ENCODE results near the gene HMX1. TPM values are rescaled to one million over a fixed set of nuclear protein-coding genes. Genes with fewer than 3 reads are reported as not detected.

HMX1 gene
- total RNA-seq, 1 experiment from 2014 or later = not detected

DNA sequence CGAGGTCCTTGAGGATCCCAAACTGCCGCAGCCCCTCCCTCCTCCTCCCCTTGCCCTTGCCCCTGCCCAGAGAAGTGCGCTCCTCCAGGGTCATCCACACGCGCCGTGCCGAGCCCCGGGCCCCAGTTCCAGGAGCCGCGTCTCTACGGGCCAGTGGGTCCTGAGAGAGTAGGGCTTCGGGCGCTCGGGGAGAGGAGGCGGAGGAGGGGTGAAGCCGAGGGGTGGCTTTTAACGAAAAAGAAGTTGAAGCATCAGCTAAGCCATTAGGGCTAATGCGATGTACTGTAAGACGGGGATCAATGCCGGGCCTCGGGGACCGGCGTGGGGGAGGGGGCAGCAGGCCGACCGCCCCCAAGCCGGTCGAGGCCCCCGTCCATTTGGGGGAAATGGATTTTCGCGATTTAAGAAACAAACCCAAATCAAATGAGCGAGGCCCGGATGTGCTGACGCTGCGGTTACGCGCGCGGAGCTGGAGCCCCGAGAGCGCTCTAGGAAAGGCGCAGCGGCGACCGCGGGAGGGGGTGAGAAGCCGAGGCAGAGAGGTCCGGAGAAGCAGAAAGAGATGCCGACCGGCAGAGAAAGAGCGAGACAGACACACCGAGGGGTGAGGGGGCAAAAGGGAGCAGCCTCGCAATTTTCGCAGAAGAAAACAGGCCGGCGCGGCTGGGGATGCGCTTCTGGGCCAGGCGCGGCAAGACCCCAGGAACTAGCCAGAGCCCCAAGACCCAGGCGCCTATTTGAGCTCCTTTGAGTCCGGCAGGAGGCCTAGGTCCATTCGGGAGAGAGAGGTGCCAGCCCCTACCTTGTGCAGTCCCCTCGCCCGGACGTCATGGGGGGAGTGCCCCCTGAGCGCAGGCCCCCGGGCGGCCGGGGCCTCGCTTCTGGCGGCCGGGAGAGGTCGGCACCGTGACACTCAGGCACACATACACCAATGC is 13.6 kb downstream of the HMX1 start:
- no peak for DNase-seq (ENCODE audit: low read depth)

DNA sequence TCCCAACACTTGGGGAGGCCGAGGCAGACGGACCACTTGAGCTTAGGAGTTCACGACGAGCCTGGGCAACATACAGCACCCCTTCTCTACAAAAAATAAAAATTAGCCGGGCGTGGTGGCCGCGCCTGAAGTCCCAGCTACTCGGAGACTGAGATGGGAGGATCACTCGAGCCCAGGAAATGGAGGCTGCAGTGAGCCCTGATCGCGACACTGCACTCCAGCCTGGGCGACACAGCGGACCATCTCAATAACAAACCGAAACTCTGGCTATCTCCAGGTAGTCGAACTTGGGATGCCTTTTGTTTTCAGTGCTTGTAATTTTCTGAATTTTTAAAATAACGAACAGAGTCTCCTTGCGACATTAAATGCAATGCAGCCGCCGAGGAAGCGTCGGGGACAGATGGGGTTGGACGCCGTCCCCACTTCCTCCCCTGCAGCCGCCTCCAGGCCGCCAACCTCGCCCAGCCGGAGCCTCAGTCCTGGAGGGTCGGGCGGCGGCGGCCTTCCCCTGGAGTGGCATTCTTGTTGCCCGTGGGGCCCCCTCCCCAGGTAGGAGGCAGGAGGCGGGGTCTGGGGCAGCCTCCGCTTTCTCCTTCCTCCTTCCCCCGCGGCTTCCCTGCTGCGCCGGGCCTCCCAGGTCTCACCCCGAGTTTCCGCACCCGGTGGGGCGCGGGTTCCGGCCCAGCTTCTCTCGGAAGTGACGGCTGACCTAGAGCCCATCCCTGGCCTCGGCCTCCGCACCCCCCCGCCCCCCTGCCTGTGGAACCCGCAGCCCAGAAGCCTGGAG is 14.6 kb downstream of the HMX1 start:
- DNase-seq (ENCODE audit: low read depth) = no peak

DNA sequence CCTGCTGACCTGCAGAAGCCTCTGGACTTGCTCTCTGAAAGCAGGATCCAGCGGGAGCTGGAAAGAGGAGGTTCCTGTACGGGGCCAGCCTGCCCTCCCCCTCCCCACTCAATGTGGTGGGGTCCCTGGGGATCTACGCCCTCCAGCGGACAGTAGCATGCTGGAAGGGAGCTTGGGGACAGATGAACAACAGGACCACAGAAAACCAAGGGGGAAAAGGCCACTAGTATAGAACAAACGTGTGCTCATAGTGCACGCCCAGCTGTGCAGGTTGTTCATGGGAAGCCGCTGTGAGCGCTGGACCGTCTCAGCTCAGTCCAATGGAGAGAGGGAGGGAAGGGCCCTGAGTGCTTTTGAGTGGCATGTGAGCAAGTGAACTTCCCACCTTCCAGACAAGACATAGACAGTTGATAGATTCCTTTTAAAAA is 15.8 kb downstream of the HMX1 start:
- DNase-seq (ENCODE audit: low read depth) = no peak

DNA sequence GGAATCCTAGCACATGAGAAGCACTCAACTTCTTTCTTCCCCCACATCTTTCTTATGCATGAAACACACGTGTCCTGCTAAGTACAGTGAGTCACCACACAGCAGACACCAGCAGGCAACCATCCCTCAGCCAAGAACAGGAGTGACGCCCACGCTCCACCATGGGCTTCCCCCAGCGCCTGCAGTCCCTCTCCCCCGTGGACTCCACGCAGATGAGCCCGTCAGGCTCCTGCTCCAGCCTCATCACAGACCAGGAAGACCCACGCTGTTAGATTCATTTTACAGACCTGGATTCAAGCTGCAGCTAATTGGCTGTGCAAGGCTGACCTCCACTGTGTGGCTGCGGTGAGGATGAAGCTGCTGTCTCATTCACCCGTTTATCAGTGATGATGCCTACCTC is 16.7 kb downstream of the HMX1 start:
- no peak for DNase-seq (ENCODE audit: low read depth)

DNA sequence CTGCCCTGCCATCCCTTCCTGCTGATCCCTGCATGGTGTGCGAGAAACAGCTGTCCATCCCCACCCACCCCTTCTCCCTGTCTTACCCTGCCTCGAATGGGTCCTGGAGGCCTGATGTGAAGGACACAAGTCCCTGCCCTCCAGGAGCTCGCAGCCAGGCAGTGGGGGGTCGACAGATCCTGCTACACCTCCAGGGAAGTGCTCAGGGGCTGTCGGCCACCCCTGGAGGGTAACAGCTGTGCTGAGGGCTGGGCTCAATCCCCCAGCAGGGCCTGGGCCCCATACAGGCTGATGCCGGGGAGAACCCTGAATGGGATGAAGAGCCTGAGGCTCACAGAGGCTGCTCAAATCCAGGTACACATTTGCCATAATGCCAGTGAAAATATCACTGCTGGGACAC is 17.6 kb downstream of the HMX1 start:
- no peak for DNase-seq (ENCODE audit: low read depth)

DNA sequence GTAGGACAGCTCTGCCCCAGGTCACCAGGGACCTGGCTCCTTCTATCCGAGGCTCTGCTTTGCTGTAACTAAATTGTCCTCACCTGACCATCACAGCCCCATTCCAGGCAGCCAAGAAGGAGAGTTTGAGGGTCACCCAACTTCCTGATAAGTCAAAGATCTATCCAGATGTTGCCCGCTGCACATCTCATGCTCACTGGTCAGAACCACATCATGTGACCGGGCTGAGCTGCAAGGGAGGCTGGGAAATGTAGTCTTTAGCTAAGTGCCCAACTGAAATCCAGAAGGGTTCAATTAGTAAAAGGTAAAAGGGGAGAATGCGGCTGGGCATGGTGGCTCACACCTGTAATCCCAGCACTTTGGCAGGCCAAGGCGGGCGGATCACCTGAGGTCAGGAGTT is 18.4 kb downstream of the HMX1 start:
- no peak for DNase-seq (ENCODE audit: low read depth)

DNA sequence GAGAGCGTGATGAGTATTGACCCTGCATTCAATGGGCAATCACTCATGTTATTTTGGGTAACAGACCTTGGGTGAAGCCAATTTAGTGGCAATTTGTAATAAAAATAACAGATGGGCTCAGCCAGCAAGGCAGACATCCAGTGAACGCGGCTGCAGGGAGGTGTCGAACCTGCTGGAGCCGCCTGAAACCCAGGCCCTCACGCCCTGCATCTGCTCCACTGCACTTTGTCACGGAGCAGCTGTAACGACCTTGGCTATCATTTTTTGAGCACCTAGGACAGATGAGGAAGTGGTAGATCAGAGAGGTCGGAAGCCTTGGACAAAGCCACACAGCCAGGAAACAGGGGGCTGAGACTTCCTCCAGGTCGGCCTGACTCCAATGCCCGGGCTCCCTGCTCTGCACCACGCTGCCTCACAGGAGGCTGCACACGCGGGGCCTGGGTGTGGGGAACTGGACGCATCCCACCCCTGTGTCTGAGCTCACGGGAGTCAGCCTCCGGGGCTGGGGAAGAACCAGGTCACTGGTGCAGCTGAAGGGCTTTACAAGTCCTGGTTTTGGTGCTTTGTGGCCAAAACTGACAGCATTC is 19.4 kb downstream of the HMX1 start:
- DNase-seq (ENCODE audit: low read depth) = no peak

DNA sequence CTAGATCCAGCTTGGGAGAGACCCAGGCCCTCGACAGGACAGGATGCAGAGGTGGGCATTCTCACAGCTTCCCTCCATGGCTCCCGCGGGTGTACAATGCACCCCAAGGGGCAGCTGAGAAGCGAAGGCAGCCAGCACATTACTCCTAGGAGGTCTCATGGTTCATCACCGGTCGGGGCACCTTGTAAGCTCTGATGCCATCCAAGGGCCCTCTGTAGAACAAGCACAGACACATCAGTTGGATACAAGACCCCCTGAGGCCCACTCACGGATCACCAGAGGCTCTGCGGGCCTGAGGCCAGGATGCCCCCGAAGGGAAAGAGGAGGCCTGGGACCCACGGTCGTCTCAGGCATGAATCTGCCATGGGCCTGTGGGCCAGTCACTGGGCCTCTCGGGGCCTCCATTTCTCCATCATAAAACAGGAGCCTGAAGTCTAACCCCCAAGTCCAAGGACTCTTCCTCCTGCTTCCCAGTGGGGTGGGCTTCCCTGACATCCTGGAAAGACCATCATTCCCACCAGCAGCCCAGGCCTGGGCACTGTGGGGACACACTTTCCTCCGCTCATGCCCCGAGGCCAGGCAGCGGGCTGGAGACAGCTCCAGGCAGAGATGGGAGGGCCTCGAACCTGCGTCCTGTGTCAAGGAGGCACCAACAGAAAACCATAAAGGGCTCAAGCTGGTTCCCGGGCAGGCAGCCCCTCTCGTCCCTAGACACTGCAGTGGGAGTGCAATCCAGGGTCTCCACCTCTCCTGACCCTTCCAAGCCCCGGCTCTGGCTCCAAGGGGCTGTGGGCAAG is 20.1 kb downstream of the HMX1 start:
- no peak for DNase-seq (ENCODE audit: low read depth)

DNA sequence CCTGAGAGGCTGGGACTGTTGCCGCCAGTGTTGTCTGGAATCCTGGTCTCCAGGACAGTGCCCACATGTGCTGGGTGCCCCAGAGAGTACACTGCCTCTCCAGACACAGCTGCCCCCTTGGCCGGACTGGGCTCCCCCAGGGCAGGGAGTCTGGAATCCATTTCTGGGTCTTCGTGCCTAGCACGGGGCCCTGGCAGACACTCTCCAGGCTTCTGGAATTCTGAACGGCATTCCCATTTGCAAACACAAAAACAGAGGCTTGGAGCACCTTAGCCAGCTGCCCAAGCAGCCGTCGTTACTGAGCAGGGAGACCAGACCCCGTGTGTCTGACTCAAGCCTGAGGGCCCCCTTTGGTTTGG is 20.8 kb downstream of the HMX1 start:
- no peak for DNase-seq (ENCODE audit: low read depth)

DNA sequence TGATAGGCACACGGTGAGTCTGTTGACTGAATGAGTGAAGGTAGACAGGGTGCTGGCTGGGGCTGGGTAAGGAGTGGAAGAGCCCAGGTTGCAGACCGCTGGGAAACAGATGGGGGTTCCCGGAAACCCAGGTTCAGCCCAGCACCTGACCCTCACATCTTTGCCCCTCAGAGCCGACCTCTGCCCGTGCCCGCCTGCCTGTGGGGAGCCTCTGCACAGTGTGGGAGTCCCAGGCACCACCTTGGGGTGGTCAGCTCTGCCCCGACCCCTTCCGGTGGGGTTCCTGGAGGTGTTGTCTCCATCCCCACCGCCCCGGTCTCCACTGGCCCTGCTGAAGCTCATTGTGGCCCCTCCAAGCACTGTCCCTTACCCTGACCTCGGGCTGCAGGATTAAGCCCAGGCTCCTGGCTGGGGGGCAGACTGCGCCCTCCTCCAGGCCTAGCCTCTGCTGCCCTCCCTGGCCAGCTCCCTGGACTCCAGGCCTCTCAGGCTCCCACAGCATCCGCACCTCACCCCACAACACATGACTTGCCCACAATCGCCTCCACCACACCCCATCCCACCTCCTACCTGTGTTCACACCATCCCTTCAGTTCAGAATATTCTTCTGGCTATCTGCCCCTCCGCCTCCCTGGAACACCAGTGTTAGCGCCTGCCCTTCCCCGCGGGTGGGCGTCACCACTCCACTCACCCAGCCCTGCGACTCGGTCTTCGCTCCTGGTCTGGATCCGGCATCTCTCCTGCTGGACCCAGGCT is 21.4 kb downstream of the HMX1 start:
- DNase-seq (ENCODE audit: low read depth) = no peak

DNA sequence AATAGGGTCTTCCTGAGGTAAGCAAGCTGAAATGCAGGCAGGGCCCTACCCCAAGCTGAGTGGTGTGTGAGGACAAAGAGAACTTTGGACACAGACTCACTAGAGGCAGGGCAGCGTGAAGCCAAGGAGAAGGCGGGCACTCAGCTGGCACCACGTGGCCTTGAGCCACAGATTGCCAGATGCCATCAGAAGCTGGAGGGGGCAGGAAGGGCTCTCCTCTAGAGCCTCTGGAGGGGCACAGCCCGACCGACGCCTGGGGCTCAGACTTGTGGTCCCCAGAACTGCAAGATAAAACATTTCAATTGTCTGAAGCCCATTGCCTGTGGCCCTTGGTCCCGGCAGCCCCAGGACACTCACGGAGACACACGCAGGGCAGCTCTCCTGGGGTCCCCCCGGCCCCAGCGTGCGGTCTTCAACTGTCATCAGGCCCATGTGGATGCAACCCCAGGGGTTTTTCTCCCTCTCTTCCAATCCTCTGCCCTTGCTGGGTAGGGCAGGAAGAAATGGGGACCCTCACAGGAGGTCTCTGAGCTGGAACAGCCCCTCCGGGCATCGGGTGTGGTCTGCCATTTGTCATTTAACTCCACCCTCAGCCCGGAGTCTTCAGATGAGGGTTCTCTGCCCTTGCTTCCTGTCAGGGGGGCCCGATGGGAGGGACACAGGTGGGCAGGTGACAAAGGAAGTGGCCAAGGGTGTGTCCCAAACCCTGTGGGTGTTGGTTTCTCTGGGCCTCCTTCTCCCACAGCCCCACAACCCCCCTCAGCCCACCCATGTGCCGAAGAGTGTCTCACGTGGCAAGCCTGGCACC is 22.2 kb downstream of the HMX1 start:
- no peak for DNase-seq (ENCODE audit: low read depth)

DNA sequence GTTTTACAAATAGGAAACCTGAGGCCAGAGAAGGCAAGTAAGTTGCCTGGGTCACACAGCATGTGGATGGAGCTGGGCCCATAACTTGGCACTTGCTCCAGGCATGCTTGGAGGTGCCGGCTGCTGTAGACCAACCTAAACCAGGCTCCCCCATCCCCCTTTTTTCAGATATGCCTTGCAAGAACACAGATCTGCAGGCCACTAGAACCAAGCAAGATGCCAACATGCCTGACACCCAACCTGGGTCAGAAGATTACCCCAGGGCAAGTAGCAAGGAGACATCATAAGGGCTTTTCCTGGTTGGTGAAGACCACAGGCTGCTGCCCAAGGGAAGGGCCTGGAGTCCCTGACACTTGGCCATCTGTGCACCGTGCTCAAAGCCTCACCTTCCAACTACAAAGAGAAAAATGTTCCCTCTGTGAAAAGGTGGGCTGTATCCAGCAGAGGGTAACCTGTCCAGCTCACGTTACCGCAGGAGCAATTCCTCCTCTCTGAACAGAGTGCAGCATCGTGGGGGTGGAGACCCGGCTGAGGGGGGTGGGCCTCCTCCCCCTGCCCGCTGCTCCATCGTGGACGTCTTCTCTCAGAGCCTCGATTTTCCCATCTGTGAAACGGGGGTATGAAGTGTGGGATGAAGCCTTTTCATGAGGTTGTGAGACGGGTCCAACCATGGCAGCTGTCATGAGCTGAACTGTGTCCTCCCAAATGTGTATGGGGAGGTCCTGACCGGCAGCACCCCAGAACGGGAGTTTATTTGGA is 23.0 kb downstream of the HMX1 start:
- no peak for DNase-seq (ENCODE audit: low read depth)

DNA sequence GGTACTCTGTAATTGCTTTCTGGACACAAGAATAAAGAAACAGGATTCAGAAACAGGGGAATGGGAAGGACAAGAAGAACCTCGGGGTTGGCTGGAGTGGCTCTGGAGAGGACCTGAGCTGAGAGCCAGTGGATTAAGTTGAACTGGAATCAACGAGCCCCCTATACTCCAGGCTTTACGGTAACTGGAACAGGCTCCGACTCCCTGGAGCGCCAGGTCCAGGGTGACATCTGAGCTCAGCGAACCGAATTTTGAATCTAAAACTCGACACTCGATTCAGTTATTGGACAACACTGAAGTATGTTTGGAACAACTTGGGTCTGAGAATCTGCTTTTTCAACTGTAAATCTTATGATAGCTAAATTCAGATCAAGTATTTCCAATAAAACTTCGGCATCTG is 23.9 kb downstream of the HMX1 start:
- no peak for DNase-seq (ENCODE audit: low read depth)

DNA sequence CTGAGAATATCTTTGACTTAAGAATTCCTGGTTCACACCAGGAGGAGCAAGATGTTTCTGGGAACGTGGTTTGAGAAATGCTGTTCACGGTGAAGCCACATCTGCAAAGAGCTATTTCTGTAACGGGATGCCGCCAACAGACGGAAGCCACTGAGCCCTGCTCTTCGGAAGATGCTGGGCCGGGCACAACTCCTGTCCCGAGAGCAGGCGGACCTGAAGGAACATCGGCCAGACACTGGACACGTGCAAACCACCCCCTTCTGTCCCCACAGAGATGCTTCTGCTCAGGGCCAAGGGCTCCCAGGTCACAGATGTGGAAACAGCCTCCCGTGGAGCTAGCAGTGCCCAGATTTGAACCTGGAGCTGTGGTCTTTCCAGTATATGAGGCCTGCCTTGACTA is 24.3 kb downstream of the HMX1 start:
- DNase-seq (ENCODE audit: low read depth) = no peak

DNA sequence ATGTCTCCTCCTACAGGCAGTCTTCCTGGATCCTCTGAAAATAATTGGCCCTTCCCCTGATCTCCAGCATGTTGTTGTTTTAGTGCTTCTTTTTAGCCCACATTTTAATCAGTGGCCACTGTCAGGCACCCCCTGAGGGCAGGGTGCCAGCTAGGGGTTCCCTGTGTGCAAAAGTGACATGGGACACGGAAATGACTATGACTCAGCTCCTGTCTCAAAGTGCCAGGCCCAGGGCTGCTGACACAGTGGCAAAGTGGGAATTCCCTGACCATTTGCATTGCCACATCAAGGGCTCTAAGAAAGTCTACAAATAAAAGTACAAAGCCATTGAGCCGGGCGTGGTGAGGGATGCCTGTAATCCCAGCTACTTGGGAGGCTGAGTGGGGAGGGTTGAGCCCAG is 24.8 kb downstream of the HMX1 start:
- no peak for DNase-seq (ENCODE audit: low read depth)

DNA sequence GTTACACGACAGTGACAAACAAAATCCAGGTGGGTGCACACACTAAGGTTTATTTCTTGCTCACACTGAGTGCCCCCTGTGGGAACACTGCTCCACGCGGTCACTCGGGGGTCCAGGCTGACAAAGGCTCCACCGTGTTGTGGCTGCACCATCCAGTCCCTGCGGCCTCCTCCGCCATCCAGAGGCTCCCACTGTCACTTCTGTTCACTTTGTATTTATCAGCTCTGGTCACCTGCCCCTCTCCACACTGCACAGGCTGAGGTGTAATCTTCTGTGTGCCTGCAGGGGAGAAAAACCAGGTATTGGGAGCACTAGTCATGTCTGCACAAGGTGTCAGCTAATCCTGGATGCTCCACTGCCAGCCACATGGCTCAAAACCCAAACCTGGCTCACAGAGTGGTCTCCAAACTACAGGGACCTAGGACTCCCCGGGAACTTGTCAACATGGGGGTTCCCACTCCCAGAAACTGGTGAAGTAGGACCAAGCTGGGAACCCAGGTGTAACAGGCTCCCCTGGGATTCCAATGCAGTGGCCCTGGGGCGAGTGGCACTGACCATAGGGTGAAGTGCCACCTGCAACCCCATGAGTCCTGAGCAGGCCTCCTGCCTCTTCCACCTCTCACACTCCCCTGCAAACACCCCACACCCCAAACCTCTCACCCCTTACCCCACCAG is 25.5 kb downstream of the HMX1 start:
- no peak for DNase-seq (ENCODE audit: low read depth)

DNA sequence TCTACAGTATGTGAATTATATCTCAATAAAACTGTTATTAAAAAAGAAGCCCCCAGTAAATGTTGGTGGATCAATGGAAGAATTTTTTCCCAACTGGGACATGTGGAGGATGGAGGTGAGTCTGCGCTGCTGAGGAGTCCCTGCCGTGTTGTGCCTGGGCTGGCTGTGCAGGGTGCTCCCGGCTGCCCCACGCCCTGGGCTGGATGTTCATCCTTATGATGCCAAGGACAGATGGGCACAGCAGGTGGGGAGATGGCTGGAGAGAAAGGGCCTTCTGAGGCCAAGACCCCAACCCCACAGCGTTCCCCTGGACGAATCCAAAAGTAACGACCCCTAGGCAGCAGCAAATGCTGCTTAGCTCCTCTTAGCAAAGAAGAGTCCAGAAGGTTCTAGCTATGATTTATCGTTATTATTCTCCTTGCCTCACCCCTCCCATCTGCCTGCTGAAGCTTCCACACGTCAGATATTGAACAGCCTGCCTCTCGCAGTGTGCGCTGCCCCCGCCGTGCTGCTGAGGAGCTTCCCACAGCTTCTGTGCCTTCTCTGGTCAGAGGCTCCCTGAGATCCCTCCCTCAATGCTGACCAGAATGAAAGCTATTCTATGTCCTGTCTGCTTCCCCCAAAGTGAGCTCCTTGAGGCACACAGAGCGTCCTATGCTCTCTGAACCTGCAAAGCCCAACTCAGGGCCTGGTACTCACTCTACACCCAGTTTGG is 26.5 kb downstream of the HMX1 start:
- DNase-seq (ENCODE audit: low read depth) = no peak

DNA sequence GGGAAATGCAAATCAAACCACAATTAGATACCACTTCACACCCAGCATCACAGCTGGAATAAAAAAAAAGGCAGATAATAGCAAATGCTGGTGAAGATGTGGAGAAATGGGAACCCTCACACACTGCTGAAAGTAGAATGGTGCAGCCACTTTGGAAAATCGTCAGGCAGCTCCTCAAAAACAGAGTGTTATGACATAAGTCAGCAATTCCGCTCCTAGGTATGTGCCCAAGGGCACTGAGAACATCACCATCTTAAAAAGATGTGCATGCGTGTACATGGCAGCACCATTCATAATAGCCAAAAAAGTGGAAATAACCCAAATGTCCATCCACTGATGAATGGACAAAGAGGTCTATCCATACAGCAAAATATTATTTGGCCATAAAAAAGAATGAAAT is 28.0 kb downstream of the HMX1 start:
- no peak for DNase-seq (ENCODE audit: low read depth)
